ENCODE data around the gene PCYT1A.
"Not testable (repeated sequence)": the region's sequence is repeated elsewhere in the genome, so short reads cannot be mapped to it uniquely, and the experiment has no call there.

Gene PCYT1A

DNA sequence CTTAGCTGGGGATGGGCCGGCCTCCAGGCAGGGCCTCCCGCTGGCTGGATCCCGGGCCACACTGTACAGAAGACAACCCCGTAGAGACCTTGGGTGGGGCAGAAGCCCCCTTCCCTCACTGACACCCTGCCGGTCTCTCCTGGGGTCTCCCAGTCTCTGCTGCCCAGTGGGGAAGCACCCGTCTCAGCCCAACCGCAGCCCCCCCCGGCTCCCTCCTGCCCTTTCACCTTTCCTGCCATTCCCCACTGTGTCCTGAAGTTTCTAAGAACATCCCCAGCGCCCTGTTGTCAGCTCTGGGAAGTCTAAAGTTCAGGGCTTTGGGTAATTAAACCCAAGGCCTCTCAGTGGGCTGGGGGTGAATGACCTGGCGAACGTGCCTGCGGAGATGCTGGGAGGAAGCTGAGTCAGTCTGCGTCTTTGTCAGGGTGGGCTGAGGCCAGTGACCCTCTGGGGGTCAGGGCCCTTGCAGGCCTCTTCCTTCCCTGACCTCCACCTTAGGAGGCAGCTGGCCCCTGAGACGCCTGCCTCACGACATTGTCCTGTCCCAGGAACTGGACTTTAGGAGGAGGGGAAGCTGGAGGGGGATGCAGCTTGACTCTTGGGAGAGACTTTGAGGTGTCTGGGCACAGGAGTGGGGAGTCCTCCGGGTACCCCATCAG, 72.6 kb downstream of the PCYT1A start:
- DNase-seq (ENCODE audit: low read depth), result no peak

DNA sequence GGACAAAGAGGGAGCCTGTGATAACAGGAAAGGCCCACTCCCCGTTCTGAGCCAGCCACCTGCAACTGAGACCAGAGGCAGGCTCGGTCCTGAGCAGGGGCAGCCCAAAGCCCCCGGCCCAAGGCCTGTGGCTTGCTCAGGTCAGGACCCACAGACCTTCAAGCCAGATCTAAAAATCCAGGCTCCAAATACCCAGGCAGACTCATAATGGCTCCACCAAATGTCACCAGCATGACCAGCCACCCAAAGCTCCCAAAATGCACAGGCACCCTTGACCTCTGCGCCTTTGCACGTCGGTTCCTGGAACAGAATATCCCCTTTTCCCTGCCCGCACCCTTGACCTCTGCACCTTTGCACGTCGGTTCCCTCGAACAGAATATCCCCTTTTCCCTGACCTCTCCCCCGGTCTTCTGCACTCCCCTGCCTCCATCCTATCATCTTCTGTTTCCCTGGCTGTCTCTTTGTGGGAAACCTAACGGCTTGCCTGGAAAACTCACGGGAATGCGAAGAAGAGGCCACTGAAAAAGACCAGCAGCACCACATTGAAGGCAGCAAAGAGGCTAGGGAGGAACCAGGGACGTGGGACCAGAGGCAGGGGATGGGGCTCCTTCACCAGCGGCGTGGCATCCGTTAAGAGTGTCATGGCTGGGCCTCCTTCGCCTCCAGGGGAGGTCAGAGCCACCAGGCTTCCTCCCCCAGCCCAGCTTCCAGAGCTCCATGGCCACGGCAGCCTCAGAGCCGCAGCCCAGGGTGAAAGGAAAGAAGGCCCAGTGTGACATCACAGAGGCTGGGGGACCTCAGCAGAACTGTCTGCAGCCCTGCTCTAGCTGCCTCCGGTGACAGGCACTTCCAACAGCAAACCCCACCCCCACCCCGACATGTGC, 76.6 kb downstream of the PCYT1A start, which contains the start of gene ZDHHC19:
Gene ZDHHC19, minus strand, starts transcription at position 728 of the 884 bp plus-strand sequence. Its CDS starts 85 bp downstream, at position 643.
- DNase-seq (ENCODE audit: low read depth), result no peak

DNA sequence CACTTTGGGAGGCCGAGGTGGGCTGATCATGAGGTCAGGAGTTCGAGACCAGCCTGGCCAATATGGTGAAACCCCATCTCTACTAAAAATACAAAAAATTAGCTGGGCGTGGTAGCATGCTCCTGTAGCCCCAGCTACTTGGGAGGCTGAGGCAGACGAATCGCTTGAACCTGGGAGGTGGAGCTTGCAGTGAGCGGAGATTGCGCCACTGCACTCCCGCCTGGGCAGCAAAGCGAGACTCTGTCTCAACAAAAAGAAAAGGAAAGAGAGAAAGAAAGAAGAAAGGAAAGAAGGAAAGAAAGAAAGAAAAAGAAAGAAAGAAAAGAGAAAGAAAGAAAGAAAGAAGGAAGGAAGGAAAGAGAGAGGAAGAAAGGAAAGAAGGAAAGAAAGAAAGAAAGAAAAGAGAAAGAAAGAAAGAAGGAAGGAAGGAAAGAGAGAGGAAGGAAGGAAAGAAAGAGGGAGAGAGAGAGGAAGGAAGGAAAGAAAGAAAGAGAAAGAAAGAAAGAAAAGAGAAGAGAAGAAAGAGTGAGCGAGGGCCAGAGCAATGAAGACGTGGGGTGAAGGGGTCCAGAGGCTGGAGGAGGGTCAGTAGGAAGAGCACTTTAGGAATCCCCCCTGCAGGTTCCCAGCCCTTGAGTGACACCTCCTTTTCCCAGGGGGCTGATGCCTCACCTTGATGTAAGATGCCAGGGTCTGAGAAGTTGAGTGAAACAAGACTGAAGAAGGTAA, 77.4 kb downstream of the PCYT1A start:
- not testable (repeated sequence) for DNase-seq (ENCODE audit: low read depth)

DNA sequence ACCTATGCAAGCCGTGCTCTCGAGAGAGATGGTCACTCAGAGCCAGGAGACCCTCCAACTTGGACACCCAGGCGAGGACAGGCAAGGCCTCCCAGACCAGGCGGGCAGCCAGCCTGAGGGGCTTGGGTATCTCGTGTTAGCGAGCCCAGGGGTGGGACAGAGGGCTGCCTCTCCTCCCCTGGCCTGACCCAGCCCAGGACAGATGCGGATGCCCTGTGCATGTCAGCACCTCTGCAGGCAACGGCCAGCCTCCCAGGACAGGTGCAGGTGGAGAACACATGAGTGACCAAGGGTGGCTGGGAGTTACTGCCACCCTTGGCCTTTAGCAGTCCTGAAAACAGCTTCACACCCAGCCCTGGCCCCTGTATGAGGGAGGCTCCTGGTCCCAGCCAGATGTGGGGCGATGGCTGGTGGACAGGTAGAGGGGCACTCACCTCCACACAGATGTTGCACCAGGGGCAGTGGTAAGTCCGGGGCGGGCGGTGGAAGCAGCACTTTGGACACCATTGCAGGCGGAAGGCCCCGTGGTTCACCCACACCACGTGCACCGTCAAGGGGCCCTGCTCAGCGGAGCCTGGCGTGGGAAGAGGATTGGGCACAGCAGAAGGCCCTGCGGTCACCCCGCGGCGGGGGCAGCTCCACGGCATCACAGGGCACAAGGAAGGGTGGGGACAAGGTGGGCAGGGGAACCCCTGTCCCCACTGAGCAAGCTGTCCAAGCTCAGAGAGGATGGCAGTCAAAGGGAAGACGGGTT, 78.4 kb downstream of the PCYT1A start:
- DNase-seq (ENCODE audit: low read depth), result no peak

DNA sequence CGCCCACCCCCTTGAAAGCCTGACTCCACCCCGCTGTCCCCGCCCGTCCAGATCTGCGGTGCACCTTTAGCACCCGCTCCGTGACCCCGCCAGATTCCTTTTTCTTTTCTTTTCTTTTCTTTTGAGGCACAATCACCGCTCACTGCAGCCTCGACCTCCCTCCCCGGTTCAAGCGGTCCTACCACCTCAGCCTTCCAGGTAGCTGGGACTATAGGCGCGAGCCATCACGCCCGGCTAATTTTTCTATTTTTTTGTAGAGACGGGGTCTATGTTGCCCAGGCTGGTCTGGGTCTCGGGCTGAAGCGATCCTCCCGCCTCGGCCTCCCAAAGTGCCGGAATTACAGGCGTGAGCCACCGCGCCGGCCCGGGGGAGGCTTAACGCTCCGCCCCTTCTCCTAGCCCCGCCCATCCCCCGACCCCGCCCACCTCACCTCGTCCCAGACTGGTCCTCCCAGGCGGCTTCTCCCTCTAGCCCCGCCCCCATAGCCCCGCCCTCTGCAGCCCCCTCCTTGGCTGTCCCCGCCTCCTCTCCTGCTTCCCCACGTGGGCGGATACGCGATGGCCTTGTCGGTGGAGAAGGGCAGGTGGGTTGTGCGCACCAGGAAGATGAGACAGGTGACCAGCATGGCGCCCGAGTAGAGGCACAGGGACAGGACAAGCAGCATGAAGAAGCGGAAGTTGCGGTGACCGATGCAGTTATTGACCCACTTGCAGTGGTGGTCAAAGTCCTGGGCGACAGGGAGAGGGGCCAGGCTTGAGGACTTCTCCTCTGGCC, 79.5 kb downstream of the PCYT1A start:
- no peak for DNase-seq (ENCODE audit: low read depth)

DNA sequence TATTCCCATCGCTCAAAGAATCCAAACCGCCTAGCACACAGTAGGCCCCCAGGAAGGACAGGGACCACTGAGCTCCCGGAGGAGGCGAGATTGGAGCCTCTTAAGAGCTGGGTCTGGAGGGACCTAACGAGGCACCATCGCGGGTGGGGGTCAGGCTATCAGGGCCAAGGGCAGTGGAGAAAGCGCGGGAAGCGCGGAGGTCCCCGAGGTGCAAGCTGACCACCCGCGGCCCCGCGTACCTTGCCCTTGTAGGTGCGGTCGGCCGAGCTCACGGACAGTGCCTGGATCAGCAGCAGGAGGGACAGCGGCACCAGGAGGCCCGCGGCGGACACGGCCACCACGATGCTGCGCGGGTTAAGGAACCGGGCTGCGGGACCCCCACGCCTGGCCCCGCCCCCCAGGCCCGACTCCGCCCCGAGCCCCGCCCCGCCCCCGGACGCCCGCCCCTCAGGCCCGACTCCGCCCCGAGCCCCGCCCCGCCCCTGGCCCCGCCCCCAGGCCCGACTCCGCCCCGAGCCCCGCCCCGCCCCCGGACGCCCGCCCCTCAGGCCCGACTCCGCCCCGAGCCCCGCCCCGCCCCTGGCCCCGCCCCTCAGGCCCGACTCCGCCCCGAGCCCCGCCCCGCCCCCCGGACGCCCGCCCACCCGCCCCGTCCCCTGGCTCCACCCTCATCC, 80.2 kb downstream of the PCYT1A start:
- DNase-seq (ENCODE audit: low read depth), result no peak

DNA sequence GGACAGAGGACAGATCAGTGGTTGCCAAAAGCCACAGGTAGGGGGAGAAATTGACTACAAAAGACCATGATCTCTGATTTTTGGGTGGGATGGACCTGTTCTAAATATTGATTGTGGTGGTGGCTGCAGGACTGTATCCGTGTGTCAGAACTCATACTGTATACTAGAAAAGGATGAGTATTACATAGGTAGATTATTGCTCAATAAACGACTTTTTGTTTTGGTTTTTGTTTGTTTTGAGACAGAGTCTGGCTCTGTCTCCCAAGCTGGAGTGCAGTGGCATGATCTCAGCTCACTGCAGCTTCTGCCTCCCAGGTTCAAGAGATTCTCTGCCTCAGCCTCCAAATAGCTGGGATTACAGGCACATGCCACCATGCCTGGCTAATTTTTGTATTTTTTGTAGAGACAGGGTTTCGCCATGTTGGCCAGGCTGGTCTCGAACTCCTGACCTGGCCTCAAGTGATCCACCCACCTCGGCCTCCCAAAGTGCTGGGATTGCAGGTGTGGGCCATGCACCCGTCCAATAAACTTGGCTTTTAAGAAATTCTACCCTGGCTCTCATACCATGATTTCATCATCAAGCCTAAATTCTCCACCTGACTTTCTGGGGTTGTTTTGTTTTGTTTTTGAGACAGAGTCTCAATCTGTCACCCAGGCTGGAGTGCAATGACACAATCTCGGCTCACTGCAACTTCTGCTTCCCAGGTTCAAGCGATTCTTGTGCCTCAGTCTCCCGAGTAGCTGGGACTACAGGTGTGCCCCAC, 81.9 kb downstream of the PCYT1A start:
- not testable (repeated sequence) for DNase-seq (ENCODE audit: low read depth)

DNA sequence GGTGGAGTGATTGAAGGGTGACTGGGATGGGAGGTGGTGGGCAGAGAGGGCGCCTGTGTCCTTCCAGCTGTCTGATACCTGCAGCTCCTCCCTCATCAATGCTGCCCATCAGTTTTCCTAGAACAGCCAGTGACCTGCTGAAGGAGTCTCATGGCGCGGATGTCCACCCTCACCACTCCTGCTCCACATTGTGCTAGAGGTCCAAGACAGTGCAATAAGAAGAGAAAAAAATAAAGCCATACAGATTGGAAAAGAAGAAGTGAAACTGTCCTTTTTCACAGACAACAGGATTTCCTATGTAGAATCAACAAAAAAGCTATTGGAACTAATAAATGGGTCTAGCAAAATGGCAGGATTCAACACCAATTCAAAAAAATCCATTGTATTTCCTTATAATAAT, 83.7 kb downstream of the PCYT1A start:
- no peak for DNase-seq (ENCODE audit: low read depth)

DNA sequence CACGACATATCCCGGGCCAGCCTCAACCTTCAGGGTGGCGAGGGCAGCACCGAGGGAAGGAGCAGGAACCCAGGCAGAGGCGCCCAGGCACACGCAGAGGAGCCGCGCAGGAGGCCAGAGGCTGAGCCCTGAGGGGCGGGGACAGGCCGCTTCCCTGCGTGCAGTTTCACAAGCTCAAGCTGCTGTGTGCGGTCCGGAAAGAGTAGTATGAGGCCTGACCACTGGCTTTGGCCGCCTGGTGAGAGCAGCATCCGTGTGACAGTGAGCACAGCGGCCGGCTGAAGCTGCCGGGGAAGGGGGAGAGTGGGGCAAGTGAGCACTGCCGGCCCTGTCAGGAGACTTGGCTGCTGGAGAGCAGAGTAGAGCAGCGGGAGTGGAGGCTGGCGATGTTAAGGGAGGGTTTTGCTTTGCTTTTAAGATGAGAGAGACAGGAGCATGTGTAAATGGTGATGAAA, 85.0 kb downstream of the PCYT1A start:
- no peak for DNase-seq (ENCODE audit: low read depth)

DNA sequence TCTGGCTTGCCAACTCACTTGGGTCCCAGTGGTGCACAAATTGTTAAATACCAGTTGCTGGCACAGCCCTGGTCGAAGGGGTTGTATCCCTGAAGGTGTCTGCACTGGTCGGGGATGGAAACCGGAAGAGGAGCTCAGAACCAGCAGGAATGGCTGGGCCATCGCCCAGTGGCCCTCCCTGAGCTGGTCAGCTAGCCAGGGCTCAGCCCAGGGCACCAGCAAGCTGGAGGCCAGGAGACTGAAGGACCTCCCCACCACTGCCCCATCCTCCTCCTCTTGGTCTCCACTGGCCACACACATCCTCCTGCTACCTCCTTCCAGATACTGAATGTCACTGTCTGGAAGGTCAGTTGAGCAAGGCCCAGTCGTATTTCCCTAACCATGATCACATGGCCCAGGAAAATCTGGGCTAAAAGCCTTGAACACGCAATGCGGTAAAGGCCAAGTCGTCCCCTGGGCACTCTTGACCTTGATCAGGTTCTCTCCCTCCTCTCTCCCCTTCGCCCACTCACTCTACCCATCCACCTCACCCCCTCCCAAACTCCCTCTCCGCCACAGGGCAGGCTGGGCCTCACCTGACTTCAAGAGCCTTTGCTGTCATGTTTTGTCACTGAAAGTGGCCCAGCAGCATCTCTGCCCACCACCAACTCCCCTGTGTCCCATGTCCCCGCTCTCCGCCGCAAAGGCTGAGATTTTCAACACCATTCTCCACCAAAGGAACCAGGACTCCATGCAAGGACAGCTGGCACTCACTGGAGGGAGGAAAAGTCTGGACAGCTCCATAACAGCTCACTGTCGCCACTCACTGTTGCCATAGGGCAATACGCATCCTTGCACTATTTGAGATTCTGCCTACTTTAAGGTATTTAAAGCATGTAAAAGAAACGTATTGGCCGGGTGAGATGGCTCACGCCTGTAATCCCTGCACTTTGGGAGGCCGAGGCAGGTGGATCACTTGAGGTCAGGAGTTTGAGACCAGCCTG, 88.5 kb downstream of the PCYT1A start:
- no peak for DNase-seq (ENCODE audit: low read depth)

DNA sequence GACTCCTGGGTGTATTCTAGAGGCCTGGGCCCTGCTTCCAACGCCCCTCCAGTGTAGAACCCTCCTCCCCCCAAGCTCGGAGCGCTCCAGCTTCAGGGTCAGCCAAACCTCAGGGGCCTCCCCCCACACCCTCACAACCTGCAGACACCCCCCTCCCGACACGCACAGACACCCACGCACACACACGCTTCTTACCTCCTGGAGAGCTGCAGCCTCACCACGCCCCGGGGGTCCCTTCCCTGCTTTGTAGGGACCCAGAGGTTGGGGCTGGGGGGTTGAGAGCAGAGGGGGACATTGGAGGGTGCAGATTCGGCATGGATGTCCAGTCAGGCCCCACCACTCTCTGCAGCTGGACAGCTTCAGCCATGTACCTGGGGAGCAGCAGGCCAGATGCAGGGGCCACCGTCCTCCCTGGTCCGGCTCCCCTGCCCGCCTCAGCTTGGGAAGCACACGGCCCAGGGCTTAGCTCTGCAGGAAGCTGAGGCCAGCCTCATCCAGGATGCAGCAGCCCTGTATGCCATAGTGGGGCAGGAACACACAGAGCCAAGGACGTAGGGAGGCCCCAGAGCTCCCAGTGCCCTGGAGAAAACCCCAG, 89.3 kb downstream of the PCYT1A start:
- no peak for DNase-seq (ENCODE audit: low read depth)

DNA sequence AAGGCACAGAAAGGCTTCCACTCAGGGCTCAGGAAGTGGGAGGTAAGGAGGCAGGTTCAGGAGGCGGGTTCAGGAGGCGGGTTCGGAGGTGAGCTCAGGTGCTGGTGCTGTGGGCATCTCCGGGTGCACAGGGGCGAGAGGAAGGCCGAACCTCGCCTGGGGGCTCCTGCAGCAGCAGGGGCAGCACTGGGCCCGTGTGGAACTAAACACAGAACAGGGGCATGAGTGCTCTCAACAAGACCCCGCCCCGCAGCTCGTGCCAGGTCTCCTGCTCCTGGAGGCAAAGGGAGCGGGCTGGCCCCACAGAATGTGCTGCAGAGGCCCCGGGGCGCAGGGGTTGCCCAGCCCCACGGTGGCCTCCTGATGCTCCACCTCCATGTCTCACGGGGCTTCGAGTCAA, 90.0 kb downstream of the PCYT1A start:
- no peak for DNase-seq (ENCODE audit: low read depth)

DNA sequence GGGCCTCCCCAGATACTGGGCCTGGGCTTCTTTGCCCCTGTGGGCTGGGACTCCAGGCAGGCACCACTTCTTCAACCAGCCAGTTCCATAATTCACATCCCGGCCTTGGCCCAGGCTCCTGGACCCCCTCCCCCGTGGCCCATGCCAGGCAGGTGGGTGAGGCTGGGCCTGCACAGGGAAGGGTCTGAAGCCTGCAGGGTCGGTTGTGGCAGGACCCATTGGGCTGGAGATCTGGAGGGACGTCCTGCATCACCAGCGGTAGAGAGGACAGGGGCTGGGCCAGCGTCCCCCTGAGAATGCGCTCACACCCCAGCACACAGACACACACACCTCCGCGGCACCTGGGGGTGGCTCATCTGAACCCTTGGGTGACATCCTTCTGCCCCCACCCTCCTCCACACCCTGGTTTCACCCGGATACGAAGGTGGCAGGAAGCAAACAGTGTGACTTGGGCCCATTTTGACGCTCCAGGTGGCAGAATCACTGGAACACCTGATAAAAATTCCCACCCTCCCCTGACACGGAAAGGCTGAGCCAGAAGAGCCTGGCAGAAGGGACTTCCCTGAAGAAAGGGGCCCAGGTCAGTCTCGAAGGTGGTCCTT, 91.8 kb downstream of the PCYT1A start:
- no peak for DNase-seq (ENCODE audit: low read depth)

DNA sequence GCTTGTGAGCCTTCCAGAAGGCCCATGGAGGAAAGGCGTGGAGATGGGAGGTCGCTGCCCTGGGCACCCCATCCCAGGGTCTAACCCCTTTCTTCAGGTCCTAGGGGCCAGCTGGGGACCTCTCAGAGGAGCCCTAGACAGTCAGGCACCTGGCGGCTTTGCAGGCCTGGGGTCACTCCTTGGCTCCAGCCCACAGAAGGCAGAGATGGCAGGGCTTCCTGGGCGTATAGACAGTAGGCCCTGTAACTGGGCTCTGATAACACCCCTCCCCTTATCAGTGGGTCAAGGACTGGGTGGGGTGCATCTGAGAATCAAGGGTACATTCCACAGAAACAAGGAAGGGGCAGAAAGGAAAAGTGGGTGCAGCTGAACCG, 93.0 kb downstream of the PCYT1A start:
- DNase-seq (ENCODE audit: low read depth), result no peak

DNA sequence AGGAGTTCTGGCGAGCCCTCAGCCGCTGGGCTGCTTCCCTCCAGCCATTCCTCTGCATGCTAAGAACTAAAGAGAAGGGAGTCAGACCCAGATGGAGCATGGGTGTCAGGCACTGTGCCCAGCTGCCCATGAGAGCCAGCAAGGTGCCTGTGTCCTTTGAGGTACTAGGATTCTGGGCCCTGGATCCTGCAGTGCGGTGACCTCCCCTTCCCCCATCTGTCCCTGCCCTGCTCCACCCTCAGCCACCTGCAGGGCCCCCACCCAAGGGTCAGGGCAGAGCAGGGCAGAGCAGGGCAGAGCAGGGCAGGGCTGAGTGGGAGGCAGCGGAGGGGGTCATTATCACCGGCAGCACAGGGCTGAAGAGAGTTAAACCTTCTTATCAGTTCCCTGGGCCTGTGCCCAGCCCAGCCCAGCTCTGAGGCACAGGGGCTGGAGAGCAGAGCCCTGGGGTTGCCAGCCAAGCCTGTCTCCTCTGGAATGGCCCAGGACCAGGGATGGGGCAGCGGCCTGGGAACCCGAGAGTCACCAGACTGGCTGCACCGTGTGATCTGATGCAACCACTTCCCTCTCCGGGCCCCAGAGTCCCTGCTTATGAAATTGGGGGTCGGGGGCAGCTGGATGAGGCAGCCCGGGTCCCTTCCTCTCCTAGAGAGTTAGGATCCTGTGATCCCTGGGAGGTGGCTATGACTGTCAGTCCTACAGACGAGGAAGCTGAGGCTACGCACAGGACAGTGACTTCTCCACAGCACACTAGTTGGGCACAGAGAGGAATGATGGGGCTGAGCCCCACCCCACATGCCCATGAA, 93.6 kb downstream of the PCYT1A start:
- DNase-seq (ENCODE audit: low read depth), result no peak

DNA sequence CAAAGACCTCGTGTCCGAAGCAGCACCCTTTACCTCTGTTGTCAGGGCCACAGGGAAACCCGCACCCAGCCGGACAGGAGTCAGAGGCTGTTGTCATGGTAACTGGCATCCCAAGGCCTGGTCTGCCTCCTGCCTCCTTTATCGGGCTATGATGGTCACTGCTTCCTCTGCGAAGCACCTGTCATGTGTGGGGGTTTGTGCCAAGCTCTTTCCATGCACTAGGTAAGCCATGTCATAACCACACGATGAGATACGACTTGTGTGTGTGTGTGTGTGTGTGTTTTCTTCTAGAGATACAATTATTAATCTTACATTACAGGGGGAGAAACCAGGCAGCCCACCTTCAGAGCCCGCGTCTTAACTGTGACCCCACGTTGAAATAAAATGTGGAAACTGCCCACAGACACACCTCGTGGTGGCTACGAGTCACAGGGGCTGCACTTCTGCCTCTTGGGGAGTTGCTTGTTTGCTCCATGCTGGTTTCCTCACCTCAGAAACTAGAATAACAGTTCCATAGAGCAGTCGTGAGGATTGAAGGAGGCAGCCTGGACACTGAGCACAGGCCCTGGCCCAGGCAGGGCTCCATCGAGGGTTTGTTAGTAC, 94.3 kb downstream of the PCYT1A start:
- DNase-seq (ENCODE audit: low read depth), result no peak
